Ovary (tissue), 9 donors: Measurements from ENCODE around the gene BLTP3B. TPM values are rescaled to one million over a fixed set of nuclear protein-coding genes. Genes with fewer than 3 reads are reported as not detected.

Experiments used
- DNase-seq, 5 donors: peaks; one replicate each; pipeline ENCODE4 v3.0.0-alpha.2; 2019 to 2020
- H3K27ac ChIP-seq, 2 donors: fragments of 200-600 bp; one replicate each; pipeline versions ENCODE4 v1.5.1 to v1.8.0; 2019 to 2022
- H3K27me3 ChIP-seq: fragments of 200-600 bp; one replicate; pipeline ENCODE4 v1.8.0; 2022
- H3K36me3 ChIP-seq: fragments of 200-600 bp; sonication (generic); one replicate; pipeline ENCODE4 v1.5.1; 2019
- H3K4me1 ChIP-seq: one replicate; pipeline ENCODE4 v1.8.1; 2013; ENCODE audit warnings: mild to moderate bottlenecking, moderate library complexity; ENCODE audit not compliant: insufficient read depth
- H3K4me3 ChIP-seq: fragments of 200-600 bp; sonication (generic); one replicate; pipeline ENCODE4 v1.5.1; 2017
- H3K9me3 ChIP-seq, 2 donors: fragments of 200-600 bp in 1 of 2; sonication (generic) in 1 of 2; one replicate each; pipeline versions ENCODE4 v1.5.1 to v1.8.1; 2013 to 2019; ENCODE audit warnings: mild to moderate bottlenecking in 1 of 2, moderate library complexity in 1 of 2
- EP300 ChIP-seq: sonication (generic); formaldehyde crosslinking; IDR thresholded peaks from one replicate; pipeline ENCODE4 v1.6.1; 2017; ENCODE audit warnings: antibody characterized with exemption
- POLR2A ChIP-seq: fragments of 450-650 bp; IDR thresholded peaks from one replicate; pipeline ENCODE4 v1.6.1; 2017; ENCODE audit warnings: antibody characterized with exemption, mild to moderate bottlenecking, moderate library complexity
- WGBS, 3 donors: extraction: QIAGEN DNeasy Blood & Tissue Kit in 1 of 3; methylation state at CpG; one replicate each; pipeline versions ENCODE4 v1.1.5 to v1.1.7; 2013 to 2017; 5-methylcytosine and 5-hydroxymethylcytosine counted together
- intact Hi-C, 4 donors: fragments of 100-400 bp; cut with DNase I; formaldehyde crosslinking; loops; one replicate each; pipeline versions ENCODE4 v1.11.0 to v1.15.1; 2022 to 2023
- polyA plus RNA-seq, 2 donors: library from polyadenylated mRNA; stranded (reverse); fragments of 200-250 nt in 1 of 2; fragments of 350-450 nt in 1 of 2; fragmentation: Illumina TruSeq in 1 of 2; extraction: RNeasy Lipid Tissue Mini Kit (QIAGEN cat#74804) in 1 of 2; gene quantifications; one replicate each; pipeline ENCODE4 v1.2.3, GENCODE V29; 2013 to 2014
- total RNA-seq, 7 donors: library from RNA; depleted of rRNA in 2 of 7; stranded (reverse); fragments of >200 nt in 2 of 7; fragmentation: NEBNext Ultra II Directional in 3 of 7; extraction: Animal tissue kit (Norgen Biotek cat#: 25700) in 3 of 7; gene quantifications; one replicate each; pipeline versions ENCODE4 v1.1.0 to v1.2.4, GENCODE V29; 2016 to 2023
- TF ChIP-seq, protein P1 (sequence below), 3 donors: fragments of 450-650 bp in 2 of 3; fragments of 200-600 bp in 1 of 3; IDR thresholded peaks; one replicate each; pipeline versions ENCODE4 v1.5.1 to v1.8.0; 2016 to 2022; ENCODE audit warnings: antibody characterized with exemption in 3 of 3, mild to moderate bottlenecking in 1 of 3
- donor health status: DM: no; HTN: no; CAD: no; lungs with moderate emphysema.
- donor health status: DM: no; HTN: no; CAD: no.
- donor health status: Bipolar disorder and iron deficiency.
- donor health status: DM: yes; HTN: yes; CAD: no.
- donor health status: DM: no; HTN: no; CAD: no.
- donor health status: DM: yes; HTN: yes; CAD: no.

The BLTP3B gene
- total and polyA plus RNA-seq, 9 donors: 6.5 to 25.6 (median 20.9) TPM

DNA sequence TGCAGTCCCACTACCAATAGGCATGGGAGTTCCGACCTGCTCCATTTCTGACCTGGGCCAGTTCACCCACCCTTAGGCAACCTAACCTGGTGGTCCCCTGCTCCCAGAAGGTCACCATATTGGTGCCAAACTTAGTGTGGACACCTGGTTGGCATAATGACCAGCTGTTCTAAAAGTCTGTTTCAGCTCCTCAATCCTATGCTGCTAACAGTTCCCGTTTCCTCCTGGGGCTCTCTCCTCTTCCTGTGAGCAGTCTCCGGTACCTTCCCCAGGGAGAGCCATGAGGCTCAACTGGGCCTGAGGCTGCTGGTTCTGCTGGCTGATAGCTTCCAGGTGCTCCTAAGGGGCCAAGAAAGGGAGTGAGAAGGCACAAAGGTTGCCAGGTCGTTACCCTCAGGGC is 15.9 kb upstream of the BLTP3B start:
- Histone ChIP-seq H3K27ac (no peak overlapping the region), H3K9me3 (no peaks in the 10 kb centered on the region), H3K36me3 (no peaks in the 10 kb centered on the region), H3K4me1 (no peaks in the 10 kb centered on the region), H3K4me3 (no peak overlapping the region), H3K27me3 (no peaks in the 10 kb centered on the region)
- WGBS, 3 donors: 89 to 93% (median 91%) methylated on average over 4 of the region's 4 CpGs
- TF ChIP-seq EP300: no peak
- no peak for DNase-seq
- intact Hi-C loops: no loop called here

DNA sequence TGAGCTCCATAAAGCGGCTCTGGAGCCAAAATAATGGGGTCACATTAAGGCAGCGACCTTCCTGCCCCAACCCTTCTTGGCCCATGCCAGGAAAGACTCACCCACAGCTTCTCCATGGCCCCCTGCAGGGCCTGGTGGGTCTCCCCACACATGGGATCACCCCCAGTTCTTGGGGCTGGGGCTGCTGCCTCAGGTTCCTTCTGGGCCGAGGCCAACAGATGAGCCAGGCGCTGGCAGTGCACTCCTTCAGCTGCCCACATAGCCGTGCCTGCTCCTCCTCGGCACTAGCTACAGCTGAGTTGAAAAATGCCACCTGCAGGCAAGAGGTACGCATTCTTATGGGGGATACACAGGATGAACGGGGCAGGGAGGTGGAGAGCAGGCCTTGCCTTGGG is 14.8 kb upstream of the BLTP3B start:
- Histone ChIP-seq H3K36me3 (no peaks in the 10 kb centered on the region), H3K9me3 (no peaks in the 10 kb centered on the region), H3K27ac (no peak overlapping the region), H3K4me1 (no peaks in the 10 kb centered on the region), H3K27me3 (no peaks in the 10 kb centered on the region), H3K4me3 (no peak overlapping the region)
- no peak for TF ChIP-seq POLR2A
- intact Hi-C loops: no loop called here
- DNase-seq: no peak
- WGBS, 3 donors: 79 to 82% (median 80%) methylated on average over 8 of the region's 8 CpGs

GRCh38 chr12:100156731-100157426 is 14.2 kb upstream of the BLTP3B start:
- H3K9me3 ChIP-seq: no peaks in the 10 kb centered on the region
- H3K4me1 ChIP-seq: no peaks in the 10 kb centered on the region
- H3K27ac ChIP-seq: no peak overlapping the region
- TF ChIP-seq, protein P1, sequence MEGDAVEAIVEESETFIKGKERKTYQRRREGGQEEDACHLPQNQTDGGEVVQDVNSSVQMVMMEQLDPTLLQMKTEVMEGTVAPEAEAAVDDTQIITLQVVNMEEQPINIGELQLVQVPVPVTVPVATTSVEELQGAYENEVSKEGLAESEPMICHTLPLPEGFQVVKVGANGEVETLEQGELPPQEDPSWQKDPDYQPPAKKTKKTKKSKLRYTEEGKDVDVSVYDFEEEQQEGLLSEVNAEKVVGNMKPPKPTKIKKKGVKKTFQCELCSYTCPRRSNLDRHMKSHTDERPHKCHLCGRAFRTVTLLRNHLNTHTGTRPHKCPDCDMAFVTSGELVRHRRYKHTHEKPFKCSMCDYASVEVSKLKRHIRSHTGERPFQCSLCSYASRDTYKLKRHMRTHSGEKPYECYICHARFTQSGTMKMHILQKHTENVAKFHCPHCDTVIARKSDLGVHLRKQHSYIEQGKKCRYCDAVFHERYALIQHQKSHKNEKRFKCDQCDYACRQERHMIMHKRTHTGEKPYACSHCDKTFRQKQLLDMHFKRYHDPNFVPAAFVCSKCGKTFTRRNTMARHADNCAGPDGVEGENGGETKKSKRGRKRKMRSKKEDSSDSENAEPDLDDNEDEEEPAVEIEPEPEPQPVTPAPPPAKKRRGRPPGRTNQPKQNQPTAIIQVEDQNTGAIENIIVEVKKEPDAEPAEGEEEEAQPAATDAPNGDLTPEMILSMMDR (IDR thresholded peaks at IDR 0.05): no peak
- TF ChIP-seq EP300 (no peak), POLR2A (no peak)
- 65 to 75% (median 70%) methylated on average over 11 of the region's 11 CpGs for WGBS, 3 donors
- no peaks in the 10 kb centered on the region for H3K36me3 ChIP-seq
- no peaks in the 10 kb centered on the region for H3K27me3 ChIP-seq
- no peak overlapping the region for H3K4me3 ChIP-seq
- no peak for DNase-seq
- intact Hi-C loops: no loop called here

DNA sequence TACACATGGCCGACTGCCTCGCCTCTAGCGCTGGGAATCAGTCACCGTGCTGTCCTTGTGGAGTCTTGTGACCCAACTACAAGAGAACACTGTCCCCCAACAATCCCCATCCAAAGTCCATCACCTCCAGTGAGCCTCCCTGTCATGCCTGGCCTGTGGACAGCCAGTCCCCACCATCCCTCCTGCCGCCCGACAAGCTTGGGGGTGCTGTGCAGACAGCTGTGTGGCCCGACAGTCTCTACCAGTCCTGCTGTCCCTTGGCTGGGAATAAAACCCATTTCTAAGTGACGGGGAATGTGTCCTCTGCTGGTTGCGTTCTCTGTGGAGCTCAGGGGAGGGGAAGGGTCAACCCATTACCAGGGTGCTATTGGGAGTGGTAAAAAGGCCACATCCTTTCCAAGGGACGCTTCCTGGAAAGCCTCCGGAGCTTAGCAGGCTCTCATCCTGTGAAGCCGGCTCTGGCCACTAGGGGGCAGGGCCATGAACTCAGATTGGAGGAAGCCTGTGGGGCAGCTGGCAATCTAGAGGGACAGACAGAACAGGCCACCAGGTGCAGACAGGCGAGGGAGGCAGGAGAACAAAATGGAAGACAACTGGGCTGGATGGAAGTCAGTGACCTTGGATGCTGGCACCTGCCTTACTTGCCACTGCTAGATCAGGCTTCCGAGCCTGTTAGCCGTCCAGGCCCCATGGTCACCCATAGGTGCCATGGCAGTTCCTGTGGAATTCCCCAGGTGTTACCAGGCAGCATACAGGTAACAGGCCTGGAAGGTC is 12.0 kb upstream of the BLTP3B start:
- Histone ChIP-seq H3K27me3 (no peaks in the 10 kb centered on the region), H3K36me3 (no peaks in the 10 kb centered on the region), H3K4me1 (no peaks in the 10 kb centered on the region), H3K27ac (no peak overlapping the region), H3K9me3 (no peaks in the 10 kb centered on the region), H3K4me3 (no peak overlapping the region)
- DNase-seq: peak; percentile 21 to 71 (median 56)
- intact Hi-C loops: no loop called here
- 70 to 74% (median 72%) methylated on average over 15 of the region's 15 CpGs for WGBS, 3 donors
- TF ChIP-seq POLR2A: no peak
- TF ChIP-seq, protein P1 (IDR thresholded peaks at IDR 0.05): peak in 2 of 3 donors; percentile 25 to 42

GRCh38 chr12:100153131-100153530 is 10.5 kb upstream of the BLTP3B start:
- Histone ChIP-seq H3K27me3 (no peaks in the 10 kb centered on the region), H3K9me3 (no peaks in the 10 kb centered on the region), H3K4me1 (no peaks in the 10 kb centered on the region), H3K4me3 (no peak overlapping the region), H3K36me3 (no peaks in the 10 kb centered on the region), H3K27ac (no peak overlapping the region)
- intact Hi-C loops: no loop called here
- 90 to 95% (median 93%) methylated on average over 10 of the region's 10 CpGs for WGBS, 3 donors
- DNase-seq: no peak
- TF ChIP-seq EP300 (no peak), POLR2A (no peak)
- TF ChIP-seq, protein P1 (IDR thresholded peaks at IDR 0.05): no peak
